ENCODE measurements around the gene SDC1. TPM values are rescaled to one million over a fixed set of nuclear protein-coding genes. Genes with fewer than 3 reads are reported as not detected.

The SDC1 gene
- total RNA-seq, 6 experiments from 2014 or later = 260 to 452 (median 415) TPM

GRCh38 chr2:20218331-20219320, 6.3 kb downstream of the SDC1 start:
- 64% methylated on average over 7 of the region's 20 CpGs for WGBS (ENCODE audit: insufficient coverage, low coverage, low lambda C conversion rate, missing lambda C conversion rate)
- TF ChIP-seq CTCF (IDR thresholded peaks at IDR 0.05) = no peak
- no peak for TF ChIP-seq POLR2A (IDR thresholded peaks at IDR 0.05)
- peaks cover 0 to 4% (median 0%) of the 10 kb centered on the region in 4 donors for H3K36me3 ChIP-seq
- H3K4me1 ChIP-seq = peaks cover 0 to 90% (median 38%) of the 10 kb centered on the region in 4 donors
- H3K4me3 ChIP-seq = no peak overlapping the region
- no peaks in the 10 kb centered on the region for H3K9me3 ChIP-seq
- ATAC-seq (no peak), DNase-seq (peak in 1 of 3 donors; percentile 20)
- peak overlapping the region; percentile 92 to 99 (median 98) for H3K27ac ChIP-seq
- no peaks in the 10 kb centered on the region for H3K27me3 ChIP-seq
- intact Hi-C loops (cut with DNase I) = no loop called here

GRCh38 chr2:20217041-20217970, 7.6 kb downstream of the SDC1 start:
- TF ChIP-seq POLR2A (IDR thresholded peaks at IDR 0.05) = peak; percentile 63
- no peak for TF ChIP-seq CTCF (IDR thresholded peaks at IDR 0.05)
- H3K9me3 ChIP-seq = no peaks in the 10 kb centered on the region
- peak overlapping the region; percentile 90 to 99 (median 98) for H3K27ac ChIP-seq
- intact Hi-C loops (cut with DNase I) = no loop called here
- peaks cover 0 to 95% (median 42%) of the 10 kb centered on the region in 4 donors for H3K4me1 ChIP-seq
- ATAC-seq (peak; percentile 7 to 33 (median 17)), DNase-seq (peak; percentile 88 to 92 (median 88))
- H3K27me3 ChIP-seq = no peaks in the 10 kb centered on the region
- 56% methylated on average over 6 of the region's 21 CpGs for WGBS (ENCODE audit: insufficient coverage, low coverage, low lambda C conversion rate, missing lambda C conversion rate)
- H3K36me3 ChIP-seq = peaks cover 0 to 4% (median 0%) of the 10 kb centered on the region in 4 donors
- no peak overlapping the region for H3K4me3 ChIP-seq

DNA sequence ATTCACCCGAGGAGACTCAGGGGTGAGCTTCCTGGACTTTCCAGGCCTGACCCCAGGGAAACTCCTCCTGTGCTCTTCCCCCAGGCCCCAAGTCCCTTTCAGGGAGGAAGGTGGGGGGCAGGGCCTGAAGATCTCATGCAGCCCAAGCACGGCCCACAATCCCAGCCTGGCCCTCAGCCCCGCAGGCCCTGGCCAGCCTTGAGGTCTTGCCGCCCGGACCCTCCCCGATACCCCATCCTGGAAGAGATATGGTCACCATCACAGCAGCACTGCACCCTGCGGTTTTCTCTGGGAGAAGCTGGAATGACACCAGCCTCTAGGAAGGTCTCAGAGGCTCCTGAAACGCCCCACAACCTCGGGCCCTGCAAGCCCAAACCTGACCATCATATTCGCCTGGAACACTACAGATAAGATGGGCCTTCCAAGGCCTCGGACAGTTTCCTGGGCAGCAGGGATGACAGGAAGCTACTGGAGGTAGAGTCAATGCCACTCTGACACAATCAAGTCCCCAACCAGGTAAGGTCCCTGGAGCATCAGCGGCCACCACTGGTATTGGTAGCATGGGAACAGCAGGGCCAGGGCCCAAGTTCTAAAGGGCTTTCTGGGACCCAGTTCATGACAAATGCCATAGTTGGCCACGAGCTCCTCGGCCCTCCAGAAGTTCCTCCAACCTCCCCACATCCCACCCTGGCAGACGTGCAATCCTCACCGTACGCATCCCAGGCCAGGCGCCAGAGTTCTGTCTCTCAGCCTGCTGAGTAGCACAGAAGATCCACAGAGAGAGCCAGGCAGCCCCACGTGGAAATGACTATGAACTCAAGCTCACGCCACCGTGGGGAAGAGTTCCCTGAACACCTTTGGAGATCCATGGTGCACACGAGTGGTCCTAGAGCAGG, 8.6 kb downstream of the SDC1 start:
- TF ChIP-seq CTCF (IDR thresholded peaks at IDR 0.05) = no peak
- TF ChIP-seq POLR2A (IDR thresholded peaks at IDR 0.05) = peak; percentile 28
- ATAC-seq (no peak), DNase-seq (peak; percentile 57 to 65 (median 62))
- peak overlapping the region; percentile 90 to 99 (median 98) for H3K27ac ChIP-seq
- no peaks in the 10 kb centered on the region for H3K27me3 ChIP-seq
- H3K4me1 ChIP-seq = peaks cover 0 to 96% (median 43%) of the 10 kb centered on the region in 4 donors
- no peaks in the 10 kb centered on the region for H3K9me3 ChIP-seq
- peak overlapping the region in 1 of 3 donors; percentile 21 for H3K4me3 ChIP-seq
- intact Hi-C loops (cut with DNase I) = no loop called here
- H3K36me3 ChIP-seq = peaks cover 0 to 4% (median 0%) of the 10 kb centered on the region in 4 donors
- 29% methylated on average over 10 of the region's 22 CpGs for WGBS (ENCODE audit: insufficient coverage, low coverage, low lambda C conversion rate, missing lambda C conversion rate)

Measured in right lobe of liver (tissue), 6 donors.